GM23338 (cell line): Measurements from ENCODE around the gene NCOA7.

Experiments
- EZH2 ChIP-seq: fragments of 200-600 bp; sonication (generic); IDR thresholded peaks from one replicate; pipeline ENCODE4 v1.8.0; 2017; ENCODE audit warnings: antibody characterized with exemption, mild to moderate bottlenecking, low read depth; ENCODE audit not compliant: unreplicated experiment
- EZH2phosphoT487 ChIP-seq: fragments of 200-600 bp; sonication (generic); IDR thresholded peaks from one replicate; pipeline ENCODE4 v1.8.1; 2018; ENCODE audit warnings: antibody characterized with exemption; ENCODE audit not compliant: unreplicated experiment
- POLR2AphosphoS5 ChIP-seq: IDR thresholded peaks from 2 replicates; pipeline ENCODE4 v1.6.1; 2016; ENCODE audit warnings: antibody characterized with exemption, low read depth
- TF ChIP-seq, protein P1 (sequence below), 2 experiments: fragments of 200-600 bp in 1 of 2; sonication (generic) in 1 of 2; conservative IDR thresholded peaks; 2 replicates each; pipeline versions ENCODE4 v1.5.1 to v1.6.1; 2016 to 2017; ENCODE audit warnings: antibody characterized with exemption in 2 of 2, low read depth in 2 of 2, mild to moderate bottlenecking in 2 of 2, moderate library complexity in 1 of 2

GRCh38 chr6:125742464-125743120, 48.2 kb upstream of the NCOA7 start:
- no peak for TF ChIP-seq EZH2
- TF ChIP-seq, protein P1, sequence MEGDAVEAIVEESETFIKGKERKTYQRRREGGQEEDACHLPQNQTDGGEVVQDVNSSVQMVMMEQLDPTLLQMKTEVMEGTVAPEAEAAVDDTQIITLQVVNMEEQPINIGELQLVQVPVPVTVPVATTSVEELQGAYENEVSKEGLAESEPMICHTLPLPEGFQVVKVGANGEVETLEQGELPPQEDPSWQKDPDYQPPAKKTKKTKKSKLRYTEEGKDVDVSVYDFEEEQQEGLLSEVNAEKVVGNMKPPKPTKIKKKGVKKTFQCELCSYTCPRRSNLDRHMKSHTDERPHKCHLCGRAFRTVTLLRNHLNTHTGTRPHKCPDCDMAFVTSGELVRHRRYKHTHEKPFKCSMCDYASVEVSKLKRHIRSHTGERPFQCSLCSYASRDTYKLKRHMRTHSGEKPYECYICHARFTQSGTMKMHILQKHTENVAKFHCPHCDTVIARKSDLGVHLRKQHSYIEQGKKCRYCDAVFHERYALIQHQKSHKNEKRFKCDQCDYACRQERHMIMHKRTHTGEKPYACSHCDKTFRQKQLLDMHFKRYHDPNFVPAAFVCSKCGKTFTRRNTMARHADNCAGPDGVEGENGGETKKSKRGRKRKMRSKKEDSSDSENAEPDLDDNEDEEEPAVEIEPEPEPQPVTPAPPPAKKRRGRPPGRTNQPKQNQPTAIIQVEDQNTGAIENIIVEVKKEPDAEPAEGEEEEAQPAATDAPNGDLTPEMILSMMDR (conservative IDR thresholded peaks at IDR 0.05; ENCODE audit: low read depth in 2 of 2), result no peak
- TF ChIP-seq POLR2AphosphoS5, result no peak
- no peak for TF ChIP-seq EZH2phosphoT487
